Liver (tissue), 9 donors: Measurements from ENCODE around the gene SLC37A2. TPM values are rescaled to one million over a fixed set of nuclear protein-coding genes. Genes with fewer than 3 reads are reported as not detected.

Source experiments
- DNase-seq: peaks from one replicate; pipeline ENCODE4 v3.0.0-alpha.2; 2017; ENCODE audit warnings: low spot score
- H3K27ac ChIP-seq, 2 donors: one replicate each; pipeline ENCODE4 v1.7.0; 2013; ENCODE audit warnings: inconsistent platforms in 2 of 2, low read length in 2 of 2, control low read depth in 1 of 2, low read depth in 1 of 2, mild to moderate bottlenecking in 1 of 2
- H3K27me3 ChIP-seq, 4 donors: one replicate each; pipeline versions ENCODE4 v1.6.1 to v1.7.0; 2013; ENCODE audit warnings: low read length in 3 of 4, inconsistent platforms in 1 of 4, mild to moderate bottlenecking in 1 of 4, moderate library complexity in 1 of 4; ENCODE audit not compliant: control insufficient read depth in 4 of 4, insufficient read depth in 4 of 4
- H3K36me3 ChIP-seq, 4 donors: one replicate each; pipeline versions ENCODE4 v1.6.1 to v1.7.0; 2013; ENCODE audit warnings: low read length in 3 of 4, mild to moderate bottlenecking in 3 of 4, low read depth in 1 of 4, moderate library complexity in 1 of 4; ENCODE audit not compliant: control insufficient read depth in 4 of 4, insufficient read depth in 3 of 4
- H3K4me1 ChIP-seq, 4 donors: one replicate each; pipeline versions ENCODE4 v1.6.1 to v1.7.0; 2013; ENCODE audit warnings: low read length in 3 of 4, mild to moderate bottlenecking in 3 of 4, moderate library complexity in 1 of 4; ENCODE audit not compliant: control insufficient read depth in 4 of 4, insufficient read depth in 4 of 4
- H3K4me3 ChIP-seq, 3 donors: one replicate each; pipeline versions ENCODE4 v1.6.1 to v1.7.0; 2013; ENCODE audit warnings: low read length in 3 of 3, control low read depth in 1 of 3, low read depth in 1 of 3, mild to moderate bottlenecking in 1 of 3
- H3K9ac ChIP-seq, 2 donors: one replicate each; pipeline ENCODE4 v1.7.0; 2013; ENCODE audit warnings: low read length in 2 of 2, mild to moderate bottlenecking in 2 of 2, moderate library complexity in 2 of 2, control low read depth in 1 of 2, low read depth in 1 of 2
- H3K9me3 ChIP-seq, 4 donors: one replicate each; pipeline versions ENCODE4 v1.6.1 to v1.7.0; 2013; ENCODE audit warnings: low read length in 3 of 4; ENCODE audit not compliant: control insufficient read depth in 4 of 4
- EGR1 ChIP-seq, 2 donors: IDR thresholded peaks; 2 replicates each; pipeline ENCODE4 v1.6.1; 2016 to 2018; ENCODE audit warnings: antibody characterized with exemption in 2 of 2, low read depth in 2 of 2
- FOXA1 ChIP-seq: IDR thresholded peaks from 2 replicates; pipeline ENCODE4 v1.6.1; 2016; ENCODE audit warnings: antibody characterized with exemption
- FOXA2 ChIP-seq: IDR thresholded peaks from 2 replicates; pipeline ENCODE4 v1.6.1; 2016; ENCODE audit warnings: antibody characterized with exemption
- GABPA ChIP-seq, 2 donors: IDR thresholded peaks in 1 of 2; conservative IDR thresholded peaks in 1 of 2; 2 replicates each; pipeline ENCODE4 v1.6.1; 2016; ENCODE audit warnings: antibody characterized with exemption in 2 of 2, mild to moderate bottlenecking in 1 of 2, moderate library complexity in 1 of 2
- HNF4A ChIP-seq, 2 donors: conservative IDR thresholded peaks; 2 replicates each; pipeline ENCODE4 v1.6.1; 2016; ENCODE audit warnings: antibody characterized with exemption in 2 of 2, mild to moderate bottlenecking in 2 of 2
- HNF4G ChIP-seq: IDR thresholded peaks from 2 replicates; pipeline ENCODE4 v1.6.1; 2016; ENCODE audit warnings: antibody characterized with exemption
- JUND ChIP-seq, 2 donors: IDR thresholded peaks; 2 replicates each; pipeline ENCODE4 v1.6.1; 2016; ENCODE audit warnings: antibody characterized with exemption in 2 of 2
- NR2F2 ChIP-seq: IDR thresholded peaks from 2 replicates; pipeline ENCODE4 v1.6.1; 2016; ENCODE audit warnings: antibody characterized with exemption
- RAD21 ChIP-seq, 2 donors: IDR thresholded peaks; 2 replicates each; pipeline ENCODE4 v1.6.1; 2016; ENCODE audit warnings: antibody characterized with exemption in 2 of 2, mild to moderate bottlenecking in 2 of 2
- RXRA ChIP-seq, 2 donors: IDR thresholded peaks; 2 replicates each; pipeline ENCODE4 v1.6.1; 2017 to 2018; ENCODE audit warnings: antibody characterized with exemption in 2 of 2, mild to moderate bottlenecking in 1 of 2
- SP1 ChIP-seq: IDR thresholded peaks from 2 replicates; pipeline ENCODE4 v1.6.1; 2018; ENCODE audit warnings: antibody characterized with exemption, mild to moderate bottlenecking
- TAF1 ChIP-seq: conservative IDR thresholded peaks from 2 replicates; pipeline ENCODE4 v1.6.1; 2016; ENCODE audit warnings: antibody characterized with exemption, mild to moderate bottlenecking
- YY1 ChIP-seq: IDR thresholded peaks from 2 replicates; pipeline ENCODE4 v1.6.1; 2016; ENCODE audit warnings: antibody characterized with exemption, mild to moderate bottlenecking
- WGBS: extraction: QIAGEN DNeasy Blood & Tissue Kit; methylation state at CpG from one replicate; pipeline ENCODE4 v1.1.7; 2013; 5-methylcytosine and 5-hydroxymethylcytosine counted together
- polyA plus RNA-seq, 2 donors: library from polyadenylated mRNA; stranded (reverse) in 1 of 2; unstranded in 1 of 2; fragments of 200-250 nt in 1 of 2; fragments of >200 nt in 1 of 2; fragmentation: Nextera tagmentation in 1 of 2; extraction: Ambion mirVana in 1 of 2; gene quantifications; one replicate each; pipeline versions ENCODE4 v1.2.1 to v1.2.3, GENCODE V29; 2013 to 2015
- total RNA-seq, 2 donors: library from RNA; depleted of rRNA; stranded (reverse); fragments of >200 nt; gene quantifications; one replicate each; pipeline ENCODE4 v1.2.3, GENCODE V29; 2014
- TF ChIP-seq, protein P1 (sequence below): IDR thresholded peaks from 2 replicates; pipeline ENCODE4 v1.6.1; 2016; ENCODE audit warnings: antibody characterized with exemption
- TF ChIP-seq, protein P2 (sequence below): IDR thresholded peaks from 2 replicates; pipeline ENCODE4 v1.6.1; 2016; ENCODE audit warnings: antibody characterized with exemption
- TF ChIP-seq, protein P3 (sequence below): IDR thresholded peaks from 2 replicates; pipeline ENCODE4 v1.6.1; 2016; ENCODE audit warnings: antibody characterized with exemption
- TF ChIP-seq, protein P4 (sequence below): fragments of 150-350 bp; IDR thresholded peaks from 2 replicates; pipeline ENCODE4 v1.5.1; 2017; ENCODE audit warnings: improper control_type of control experiment, low read depth, low read length; ENCODE audit not compliant: missing input control
- TF ChIP-seq, protein P5 (sequence below): IDR thresholded peaks from 2 replicates; pipeline ENCODE4 v1.6.1; 2016; ENCODE audit warnings: antibody characterized with exemption, mild to moderate bottlenecking
- donor health status: healthy.
- donor health status: healthy.
- donor health status: healthy.
- donor health status: healthy.
- donor health status: healthy.

SLC37A2 gene
- total and polyA plus RNA-seq, 4 donors = 0.51 to 12.3 (median 5.6) TPM

DNA sequence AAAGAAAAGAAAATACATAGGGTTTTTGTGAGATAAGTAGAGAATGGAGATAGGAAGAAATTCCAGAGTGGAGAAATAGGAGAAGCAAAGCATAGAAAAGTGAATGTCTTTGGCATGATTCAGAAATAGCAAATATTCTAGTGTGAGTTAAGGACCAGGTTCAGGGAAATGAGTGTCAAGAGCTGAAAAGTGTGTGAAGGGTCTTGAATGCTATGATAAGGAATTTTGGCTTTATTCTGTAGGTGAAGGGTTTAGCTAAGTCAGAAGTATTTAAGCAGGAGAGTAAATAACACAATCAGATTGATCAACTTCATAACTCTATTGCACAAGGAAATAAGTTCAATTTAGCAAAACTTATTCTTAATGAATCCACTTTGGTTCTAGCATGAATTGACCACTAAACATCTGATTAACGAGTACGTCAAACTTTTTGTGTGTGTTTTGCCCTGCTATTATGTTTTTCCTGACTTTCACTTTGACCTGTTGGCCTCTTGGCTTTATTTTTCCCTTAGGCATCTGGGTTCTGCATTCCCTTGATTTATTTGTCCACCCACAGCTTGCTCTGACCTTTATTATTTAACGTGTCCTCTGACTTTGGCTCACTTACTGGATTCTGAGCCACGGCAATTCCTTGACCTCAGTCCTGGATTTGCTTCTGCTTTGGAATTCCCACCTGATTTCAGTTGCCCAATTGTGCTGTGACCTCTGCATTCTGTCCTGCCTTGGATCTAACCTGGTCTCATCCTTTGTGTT is 60.3 kb downstream of the SLC37A2 start:
- 34% methylated on average over 4 of the region's 4 CpGs for WGBS
- peak; percentile 19 to 81 for TF ChIP-seq JUND (IDR thresholded peaks at IDR 0.05)
- peak in 1 of 2 donors; percentile 62 for TF ChIP-seq EGR1 (IDR thresholded peaks at IDR 0.05; ENCODE audit: low read depth in 2 of 2)
- no peak for TF ChIP-seq TAF1
- TF ChIP-seq HNF4G = no peak
- TF ChIP-seq, protein P1, sequence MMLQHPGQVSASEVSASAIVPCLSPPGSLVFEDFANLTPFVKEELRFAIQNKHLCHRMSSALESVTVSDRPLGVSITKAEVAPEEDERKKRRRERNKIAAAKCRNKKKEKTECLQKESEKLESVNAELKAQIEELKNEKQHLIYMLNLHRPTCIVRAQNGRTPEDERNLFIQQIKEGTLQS = no peak
- peak; percentile 61 for TF ChIP-seq FOXA2
- TF ChIP-seq HNF4A (conservative IDR thresholded peaks at IDR 0.05) = peak; percentile 75 to 89
- TF ChIP-seq RXRA (IDR thresholded peaks at IDR 0.05) = peak; percentile 70 to 94
- peak; percentile 84 for TF ChIP-seq SP1
- TF ChIP-seq, protein P2, sequence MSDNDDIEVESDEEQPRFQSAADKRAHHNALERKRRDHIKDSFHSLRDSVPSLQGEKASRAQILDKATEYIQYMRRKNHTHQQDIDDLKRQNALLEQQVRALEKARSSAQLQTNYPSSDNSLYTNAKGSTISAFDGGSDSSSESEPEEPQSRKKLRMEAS = peak; percentile 59
- TF ChIP-seq, protein P3, sequence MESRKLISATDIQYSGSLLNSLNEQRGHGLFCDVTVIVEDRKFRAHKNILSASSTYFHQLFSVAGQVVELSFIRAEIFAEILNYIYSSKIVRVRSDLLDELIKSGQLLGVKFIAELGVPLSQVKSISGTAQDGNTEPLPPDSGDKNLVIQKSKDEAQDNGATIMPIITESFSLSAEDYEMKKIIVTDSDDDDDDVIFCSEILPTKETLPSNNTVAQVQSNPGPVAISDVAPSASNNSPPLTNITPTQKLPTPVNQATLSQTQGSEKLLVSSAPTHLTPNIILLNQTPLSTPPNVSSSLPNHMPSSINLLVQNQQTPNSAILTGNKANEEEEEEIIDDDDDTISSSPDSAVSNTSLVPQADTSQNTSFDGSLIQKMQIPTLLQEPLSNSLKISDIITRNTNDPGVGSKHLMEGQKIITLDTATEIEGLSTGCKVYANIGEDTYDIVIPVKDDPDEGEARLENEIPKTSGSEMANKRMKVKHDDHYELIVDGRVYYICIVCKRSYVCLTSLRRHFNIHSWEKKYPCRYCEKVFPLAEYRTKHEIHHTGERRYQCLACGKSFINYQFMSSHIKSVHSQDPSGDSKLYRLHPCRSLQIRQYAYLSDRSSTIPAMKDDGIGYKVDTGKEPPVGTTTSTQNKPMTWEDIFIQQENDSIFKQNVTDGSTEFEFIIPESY = peak; percentile 53
- no peak for TF ChIP-seq RAD21 (IDR thresholded peaks at IDR 0.05)
- TF ChIP-seq YY1 = peak; percentile 42
- TF ChIP-seq, protein P4, sequence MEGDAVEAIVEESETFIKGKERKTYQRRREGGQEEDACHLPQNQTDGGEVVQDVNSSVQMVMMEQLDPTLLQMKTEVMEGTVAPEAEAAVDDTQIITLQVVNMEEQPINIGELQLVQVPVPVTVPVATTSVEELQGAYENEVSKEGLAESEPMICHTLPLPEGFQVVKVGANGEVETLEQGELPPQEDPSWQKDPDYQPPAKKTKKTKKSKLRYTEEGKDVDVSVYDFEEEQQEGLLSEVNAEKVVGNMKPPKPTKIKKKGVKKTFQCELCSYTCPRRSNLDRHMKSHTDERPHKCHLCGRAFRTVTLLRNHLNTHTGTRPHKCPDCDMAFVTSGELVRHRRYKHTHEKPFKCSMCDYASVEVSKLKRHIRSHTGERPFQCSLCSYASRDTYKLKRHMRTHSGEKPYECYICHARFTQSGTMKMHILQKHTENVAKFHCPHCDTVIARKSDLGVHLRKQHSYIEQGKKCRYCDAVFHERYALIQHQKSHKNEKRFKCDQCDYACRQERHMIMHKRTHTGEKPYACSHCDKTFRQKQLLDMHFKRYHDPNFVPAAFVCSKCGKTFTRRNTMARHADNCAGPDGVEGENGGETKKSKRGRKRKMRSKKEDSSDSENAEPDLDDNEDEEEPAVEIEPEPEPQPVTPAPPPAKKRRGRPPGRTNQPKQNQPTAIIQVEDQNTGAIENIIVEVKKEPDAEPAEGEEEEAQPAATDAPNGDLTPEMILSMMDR = no peak
- TF ChIP-seq NR2F2 = peak; percentile 89
- TF ChIP-seq FOXA1 = no peak
- TF ChIP-seq, protein P5, sequence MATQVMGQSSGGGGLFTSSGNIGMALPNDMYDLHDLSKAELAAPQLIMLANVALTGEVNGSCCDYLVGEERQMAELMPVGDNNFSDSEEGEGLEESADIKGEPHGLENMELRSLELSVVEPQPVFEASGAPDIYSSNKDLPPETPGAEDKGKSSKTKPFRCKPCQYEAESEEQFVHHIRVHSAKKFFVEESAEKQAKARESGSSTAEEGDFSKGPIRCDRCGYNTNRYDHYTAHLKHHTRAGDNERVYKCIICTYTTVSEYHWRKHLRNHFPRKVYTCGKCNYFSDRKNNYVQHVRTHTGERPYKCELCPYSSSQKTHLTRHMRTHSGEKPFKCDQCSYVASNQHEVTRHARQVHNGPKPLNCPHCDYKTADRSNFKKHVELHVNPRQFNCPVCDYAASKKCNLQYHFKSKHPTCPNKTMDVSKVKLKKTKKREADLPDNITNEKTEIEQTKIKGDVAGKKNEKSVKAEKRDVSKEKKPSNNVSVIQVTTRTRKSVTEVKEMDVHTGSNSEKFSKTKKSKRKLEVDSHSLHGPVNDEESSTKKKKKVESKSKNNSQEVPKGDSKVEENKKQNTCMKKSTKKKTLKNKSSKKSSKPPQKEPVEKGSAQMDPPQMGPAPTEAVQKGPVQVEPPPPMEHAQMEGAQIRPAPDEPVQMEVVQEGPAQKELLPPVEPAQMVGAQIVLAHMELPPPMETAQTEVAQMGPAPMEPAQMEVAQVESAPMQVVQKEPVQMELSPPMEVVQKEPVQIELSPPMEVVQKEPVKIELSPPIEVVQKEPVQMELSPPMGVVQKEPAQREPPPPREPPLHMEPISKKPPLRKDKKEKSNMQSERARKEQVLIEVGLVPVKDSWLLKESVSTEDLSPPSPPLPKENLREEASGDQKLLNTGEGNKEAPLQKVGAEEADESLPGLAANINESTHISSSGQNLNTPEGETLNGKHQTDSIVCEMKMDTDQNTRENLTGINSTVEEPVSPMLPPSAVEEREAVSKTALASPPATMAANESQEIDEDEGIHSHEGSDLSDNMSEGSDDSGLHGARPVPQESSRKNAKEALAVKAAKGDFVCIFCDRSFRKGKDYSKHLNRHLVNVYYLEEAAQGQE = peak; percentile 48
- no peak for TF ChIP-seq GABPA (IDR thresholded peaks at IDR 0.05 in 1 of 2, conservative IDR thresholded peaks at IDR 0.05 in 1 of 2)
- Histone ChIP-seq H3K27me3 (no peaks in the 10 kb centered on the region), H3K9ac (peak overlapping the region in 1 of 2 donors; percentile 82), H3K4me1 (peaks cover 0 to 19% (median 7%) of the 10 kb centered on the region in 4 donors), H3K4me3 (peak overlapping the region; percentile 15 to 57 (median 51)), H3K27ac (peak overlapping the region; percentile 77 to 88), H3K36me3 (no peaks in the 10 kb centered on the region), H3K9me3 (no peaks in the 10 kb centered on the region)
- DNase-seq = no peak
